ENCODE data around the gene LRBA. TPM values are rescaled to one million over a fixed set of nuclear protein-coding genes. Genes with fewer than 3 reads are reported as not detected.

The LRBA gene
- total and polyA plus RNA-seq, 9 donors = 9.7 to 49.2 (median 30.4) TPM

GRCh38 chr4:150316332-150317205 is 698.5 kb downstream of the LRBA start:
- no peak overlapping the region for H3K4me3 ChIP-seq
- 77 to 81% (median 78%) methylated on average over 6 of the region's 6 CpGs for WGBS, 3 donors
- intact Hi-C loops (cut with DNase I) = no loop called here
- TF ChIP-seq EP300 (IDR thresholded peaks at IDR 0.05) = no peak
- no peak for TF ChIP-seq POLR2A (IDR thresholded peaks at IDR 0.05)
- no peak for TF ChIP-seq CTCF (IDR thresholded peaks at IDR 0.05)
- H3K27ac ChIP-seq = no peak overlapping the region
- H3K9me3 ChIP-seq = no peaks in the 10 kb centered on the region
- no peaks in the 10 kb centered on the region for H3K4me1 ChIP-seq (ENCODE audit: insufficient read depth)
- DNase-seq = no peak
- no peaks in the 10 kb centered on the region for H3K27me3 ChIP-seq
- no peaks in the 10 kb centered on the region for H3K36me3 ChIP-seq

GRCh38 chr4:150315691-150316090 is 699.4 kb downstream of the LRBA start:
- intact Hi-C loops (cut with DNase I) = no loop called here
- no peaks in the 10 kb centered on the region for H3K27me3 ChIP-seq
- 92 to 93% (median 93%) methylated on average over 2 of the region's 2 CpGs for WGBS, 3 donors
- H3K27ac ChIP-seq = no peak overlapping the region
- no peak overlapping the region for H3K4me3 ChIP-seq
- no peaks in the 10 kb centered on the region for H3K36me3 ChIP-seq
- DNase-seq = no peak
- no peaks in the 10 kb centered on the region for H3K9me3 ChIP-seq
- TF ChIP-seq EP300 (IDR thresholded peaks at IDR 0.05) (no peak), POLR2A (IDR thresholded peaks at IDR 0.05) (no peak), CTCF (IDR thresholded peaks at IDR 0.05) (no peak)
- no peaks in the 10 kb centered on the region for H3K4me1 ChIP-seq (ENCODE audit: insufficient read depth)

GRCh38 chr4:150315175-150315574 is 699.9 kb downstream of the LRBA start:
- Histone ChIP-seq H3K4me1 (ENCODE audit: insufficient read depth) (no peaks in the 10 kb centered on the region), H3K27ac (no peak overlapping the region), H3K27me3 (no peaks in the 10 kb centered on the region), H3K36me3 (no peaks in the 10 kb centered on the region), H3K4me3 (no peak overlapping the region), H3K9me3 (no peaks in the 10 kb centered on the region)
- intact Hi-C loops (cut with DNase I) = no loop called here
- DNase-seq = no peak
- 76 to 79% (median 78%) methylated on average over 8 of the region's 8 CpGs for WGBS, 3 donors
- no peak for TF ChIP-seq CTCF (IDR thresholded peaks at IDR 0.05)
- no peak for TF ChIP-seq POLR2A (IDR thresholded peaks at IDR 0.05)
- no peak for TF ChIP-seq EP300 (IDR thresholded peaks at IDR 0.05)

GRCh38 chr4:150314031-150314430 is 701.1 kb downstream of the LRBA start:
- Histone ChIP-seq H3K4me1 (ENCODE audit: insufficient read depth) (no peaks in the 10 kb centered on the region), H3K36me3 (no peaks in the 10 kb centered on the region), H3K4me3 (no peak overlapping the region), H3K27ac (no peak overlapping the region), H3K27me3 (no peaks in the 10 kb centered on the region), H3K9me3 (no peaks in the 10 kb centered on the region)
- TF ChIP-seq CTCF (IDR thresholded peaks at IDR 0.05) (no peak), EP300 (IDR thresholded peaks at IDR 0.05) (no peak), POLR2A (IDR thresholded peaks at IDR 0.05) (no peak)
- intact Hi-C loops (cut with DNase I) = no loop called here
- WGBS, 3 donors = 93 to 98% (median 97%) methylated on average over 1 of the region's 1 CpG
- DNase-seq = no peak

All from ovary (tissue), 9 donors.